Adrenal gland (tissue), 5 donors: ENCODE results near the gene FPR1.

ENCODE experiments used
- POLR2A ChIP-seq, 2 donors: fragments of 450-650 bp; IDR thresholded peaks; one replicate each; pipeline ENCODE4 v1.6.1; 2017; ENCODE audit warnings: antibody characterized with exemption in 2 of 2, mild to moderate bottlenecking in 2 of 2, moderate library complexity in 1 of 2
- TF ChIP-seq, protein P1 (sequence below), 6 experiments: fragments of 450-650 bp in 4 of 6; fragments of 200-600 bp in 2 of 6; sonication (generic) in 1 of 6; IDR thresholded peaks; 1 replicate in 5 of 6; 2 replicates in 1 of 6; pipeline versions ENCODE4 v1.5.1 to v1.8.0; 2016 to 2021; ENCODE audit warnings: antibody characterized with exemption in 6 of 6, mild to moderate bottlenecking in 2 of 6, moderate library complexity in 1 of 6
- donor health status: DM: no; HTN: no; CAD: no.

- TF ChIP-seq, protein P1, sequence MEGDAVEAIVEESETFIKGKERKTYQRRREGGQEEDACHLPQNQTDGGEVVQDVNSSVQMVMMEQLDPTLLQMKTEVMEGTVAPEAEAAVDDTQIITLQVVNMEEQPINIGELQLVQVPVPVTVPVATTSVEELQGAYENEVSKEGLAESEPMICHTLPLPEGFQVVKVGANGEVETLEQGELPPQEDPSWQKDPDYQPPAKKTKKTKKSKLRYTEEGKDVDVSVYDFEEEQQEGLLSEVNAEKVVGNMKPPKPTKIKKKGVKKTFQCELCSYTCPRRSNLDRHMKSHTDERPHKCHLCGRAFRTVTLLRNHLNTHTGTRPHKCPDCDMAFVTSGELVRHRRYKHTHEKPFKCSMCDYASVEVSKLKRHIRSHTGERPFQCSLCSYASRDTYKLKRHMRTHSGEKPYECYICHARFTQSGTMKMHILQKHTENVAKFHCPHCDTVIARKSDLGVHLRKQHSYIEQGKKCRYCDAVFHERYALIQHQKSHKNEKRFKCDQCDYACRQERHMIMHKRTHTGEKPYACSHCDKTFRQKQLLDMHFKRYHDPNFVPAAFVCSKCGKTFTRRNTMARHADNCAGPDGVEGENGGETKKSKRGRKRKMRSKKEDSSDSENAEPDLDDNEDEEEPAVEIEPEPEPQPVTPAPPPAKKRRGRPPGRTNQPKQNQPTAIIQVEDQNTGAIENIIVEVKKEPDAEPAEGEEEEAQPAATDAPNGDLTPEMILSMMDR (IDR thresholded peaks at IDR 0.05): no peak
- no peak for TF ChIP-seq POLR2A (IDR thresholded peaks at IDR 0.05)
Measured at GRCh38 chr19:51709575-51709974, 42.1 kb downstream of the FPR1 start.
